ENCODE data around the gene RTL10.

The RTL10 gene

GRCh38 chr22:19876314-19876940 lies 21.8 kb upstream of the RTL10 start:
- DNase-seq (ENCODE audit: low read depth) = no peak

GRCh38 chr22:19875531-19876313 lies 21.0 kb upstream of the RTL10 start:
- DNase-seq (ENCODE audit: low read depth) = no peak

- no peak for DNase-seq (ENCODE audit: low read depth)
Observed at GRCh38 chr22:19875061-19875530, 20.4 kb upstream of the RTL10 start.

GRCh38 chr22:19874307-19875060 lies 19.8 kb upstream of the RTL10 start:
- DNase-seq (ENCODE audit: low read depth) = no peak

DNA sequence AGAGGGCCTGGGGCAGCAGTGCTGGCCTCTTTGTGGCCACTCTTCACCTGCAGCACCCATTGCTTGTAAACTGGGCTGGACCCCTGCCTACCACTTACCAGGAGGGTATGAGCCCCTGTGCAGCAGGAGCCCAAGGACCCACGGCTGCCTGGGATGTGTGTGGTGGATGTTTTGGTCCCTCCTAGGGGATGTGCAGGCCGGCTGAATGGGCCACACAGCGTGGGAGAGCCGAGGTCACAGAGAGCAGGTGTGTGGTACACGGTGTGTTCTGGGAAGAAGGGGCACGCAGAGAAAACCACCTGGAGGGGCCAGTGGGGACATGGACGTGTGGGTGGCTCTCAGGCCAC lies 19.3 kb upstream of the RTL10 start:
- no peak for DNase-seq (ENCODE audit: low read depth)

DNA sequence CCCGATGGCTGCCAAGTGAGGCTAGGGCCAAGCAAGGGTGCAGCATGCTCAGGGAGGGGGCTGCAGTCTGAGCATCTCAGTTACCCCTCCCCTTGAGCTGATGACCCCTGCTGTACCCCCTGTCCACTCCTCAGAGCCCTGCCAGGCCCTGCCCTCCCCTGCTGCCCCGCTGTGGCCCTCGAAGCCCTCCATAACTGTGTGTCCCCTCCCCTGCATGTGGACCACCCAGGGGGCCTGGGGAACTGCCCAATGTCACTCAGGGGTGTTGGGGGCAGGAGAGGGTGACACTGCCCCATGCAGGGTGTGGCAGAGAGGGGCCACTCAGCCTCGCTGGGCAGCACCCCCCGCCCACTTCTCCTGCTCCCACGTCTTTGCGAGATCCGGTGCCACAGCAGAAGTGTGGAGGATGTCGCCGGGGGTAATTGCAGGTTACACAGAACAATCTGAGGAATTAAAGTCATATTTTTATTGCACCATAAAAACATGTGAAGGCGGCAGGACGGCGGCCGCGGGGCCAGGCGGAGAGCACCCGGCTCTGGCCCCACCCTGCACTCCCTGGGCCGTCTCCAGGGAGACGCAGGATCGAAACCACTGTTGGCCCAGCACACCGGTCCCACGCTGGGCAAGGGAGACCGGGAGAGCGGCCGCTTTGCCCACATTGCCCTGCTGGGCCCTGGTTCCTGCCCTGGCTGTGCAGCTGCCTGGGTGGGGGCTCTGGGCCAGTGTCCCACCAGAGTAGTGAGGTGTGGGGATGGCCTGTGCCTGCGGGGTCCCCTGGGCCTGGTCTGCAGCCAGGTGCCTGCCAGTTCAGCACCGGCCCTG lies 18.7 kb upstream of the RTL10 start:
- no peak for DNase-seq (ENCODE audit: low read depth)

DNA sequence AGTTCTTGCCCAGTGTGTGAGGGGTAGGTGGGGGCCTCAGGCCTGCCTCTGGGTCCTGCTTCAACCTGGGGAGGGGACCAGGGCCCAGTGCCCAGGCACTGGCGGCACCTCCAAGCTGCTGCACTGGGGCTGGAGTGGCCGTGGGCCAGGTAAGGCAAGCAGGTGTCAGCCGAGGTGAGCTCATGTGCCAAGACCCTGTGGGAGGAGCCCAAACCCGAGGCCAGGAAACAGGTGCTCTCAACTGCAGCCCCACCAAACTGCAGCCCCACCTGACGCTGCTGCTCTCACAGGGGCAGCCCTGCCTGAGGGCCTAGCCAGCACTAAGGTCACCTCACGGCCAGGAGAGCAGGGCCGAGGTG lies 18.1 kb upstream of the RTL10 start:
- no peak for DNase-seq (ENCODE audit: low read depth)

DNA sequence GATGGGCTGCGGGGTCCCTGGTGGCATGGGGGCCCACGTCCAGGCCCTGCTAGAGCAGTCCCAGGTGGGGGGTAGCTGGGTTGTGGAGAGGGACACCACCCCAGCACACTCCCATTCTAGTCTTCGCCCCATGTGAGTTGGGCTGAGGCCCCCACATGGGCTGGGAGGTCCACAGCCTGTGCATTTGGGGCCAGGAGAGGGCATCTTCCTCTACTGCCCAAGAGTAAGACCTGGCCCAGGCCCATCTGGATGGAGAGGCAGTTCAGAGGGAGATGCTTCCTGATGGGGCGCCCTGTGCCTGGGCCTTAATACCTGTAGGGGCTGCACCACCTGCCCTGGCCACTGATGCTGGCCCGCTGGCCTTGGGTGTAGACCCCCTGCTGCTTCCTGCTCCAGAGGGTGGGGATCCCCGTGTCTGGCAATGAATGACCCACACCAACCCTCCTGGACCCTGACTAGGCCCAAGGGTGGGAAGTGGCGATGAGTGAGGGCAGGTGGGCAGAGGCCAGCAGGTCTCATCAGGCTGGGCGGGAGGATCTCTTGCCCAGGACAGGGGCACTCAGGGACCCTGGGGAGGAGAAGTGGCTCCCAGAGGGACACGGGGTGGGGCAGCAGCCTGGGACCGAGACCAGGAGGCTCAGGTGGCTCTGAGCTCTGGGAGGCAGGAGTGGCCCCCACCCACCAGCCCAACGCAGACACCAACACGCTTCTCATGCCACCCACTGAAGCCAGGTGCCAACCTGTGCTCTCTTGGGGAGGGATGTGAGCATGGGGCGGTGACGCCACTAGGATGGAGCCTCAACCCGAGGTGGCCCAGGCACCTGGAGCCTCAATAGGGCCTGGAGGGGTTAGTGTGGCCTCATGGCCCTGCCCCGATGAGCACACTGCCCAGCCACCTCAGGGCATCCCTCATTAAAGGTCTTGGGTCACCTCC lies 17.4 kb upstream of the RTL10 start:
- no peak for DNase-seq (ENCODE audit: low read depth)

- DNase-seq (ENCODE audit: low read depth) = no peak
Observed at GRCh38 chr22:19871023-19871844, 16.6 kb upstream of the RTL10 start.

- DNase-seq (ENCODE audit: low read depth) = no peak
Observed at GRCh38 chr22:19870153-19871022, 15.7 kb upstream of the RTL10 start.

DNA sequence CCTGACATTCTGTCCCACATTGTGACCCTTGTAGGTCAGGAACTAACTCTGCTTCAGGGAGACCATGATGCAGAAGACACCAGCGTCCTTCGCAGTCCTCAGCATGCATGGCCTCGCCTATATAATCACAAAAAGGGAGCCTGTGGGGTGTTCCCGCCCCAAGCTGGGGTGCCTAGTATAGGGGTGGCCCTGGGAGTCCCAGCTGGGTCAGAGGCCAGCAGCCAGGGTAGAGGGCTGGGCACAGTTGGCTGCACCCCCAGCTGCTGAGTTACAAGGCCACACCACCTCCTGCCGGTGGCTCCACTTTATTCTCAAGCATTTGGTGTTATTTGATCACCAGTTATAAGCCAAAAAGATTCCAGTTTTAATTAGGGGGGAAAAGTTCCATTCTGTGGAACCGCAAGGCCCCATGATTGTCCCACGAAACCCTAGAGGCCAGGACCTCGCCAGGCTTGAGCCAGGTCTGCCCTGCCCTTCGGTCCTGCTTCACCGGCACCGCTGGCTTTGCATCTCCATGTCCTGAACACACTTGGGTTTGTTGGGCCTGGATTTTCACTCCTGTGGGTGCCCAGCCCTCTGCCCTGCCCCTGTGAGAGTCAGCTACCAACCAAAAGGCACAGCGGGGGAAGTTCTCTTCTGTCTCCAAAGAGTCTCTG lies 15.0 kb upstream of the RTL10 start:
- no peak for DNase-seq (ENCODE audit: low read depth)

GRCh38 chr22:19868773-19869471 lies 14.2 kb upstream of the RTL10 start:
- no peak for DNase-seq (ENCODE audit: low read depth)

GRCh38 chr22:19868333-19868732 lies 13.7 kb upstream of the RTL10 start:
- DNase-seq (ENCODE audit: low read depth) = no peak

DNA sequence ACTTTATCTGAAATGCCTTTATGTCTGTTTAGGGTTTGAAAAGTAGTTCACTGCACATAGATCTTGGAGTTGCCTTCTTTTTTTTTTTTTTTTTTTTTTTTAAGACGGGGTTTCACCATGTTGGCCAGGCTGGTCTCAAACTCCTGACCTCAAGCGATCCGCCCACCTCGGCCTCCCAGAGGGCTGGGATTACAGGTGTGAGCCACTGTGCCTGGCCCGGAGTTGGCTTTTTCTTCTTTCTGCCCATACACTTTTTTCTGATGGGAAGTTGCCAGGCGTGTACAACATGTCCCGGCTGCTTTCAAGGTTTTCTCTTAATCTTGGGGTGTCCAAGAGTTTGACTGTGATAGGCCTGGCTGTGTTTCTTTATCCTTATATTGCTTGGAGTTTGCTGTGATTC lies 12.9 kb upstream of the RTL10 start:
- DNase-seq (ENCODE audit: low read depth) = no peak

DNA sequence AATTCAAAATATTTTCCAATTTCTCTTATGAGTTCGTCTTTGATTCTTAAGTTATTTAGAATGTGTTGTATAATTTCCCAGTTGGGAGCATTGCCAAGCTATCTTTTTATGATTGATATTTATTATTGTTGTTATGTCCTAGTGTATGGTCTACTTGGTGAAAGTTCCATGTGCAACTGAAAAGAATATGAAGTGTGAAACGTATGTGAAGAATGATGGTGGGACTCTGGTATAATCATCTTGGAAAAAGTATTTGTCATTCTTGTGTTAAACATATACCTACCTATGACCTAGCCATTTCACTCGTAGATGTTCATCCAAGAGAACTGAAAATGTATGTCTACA lies 12.0 kb upstream of the RTL10 start:
- DNase-seq (ENCODE audit: low read depth) = no peak

GRCh38 chr22:19865141-19865829 lies 10.6 kb upstream of the RTL10 start:
- DNase-seq (ENCODE audit: low read depth) = no peak

- no peak for DNase-seq (ENCODE audit: low read depth)
Observed at GRCh38 chr22:19864538-19865106, 9.9 kb upstream of the RTL10 start.
